ENCODE results near the gene SSH3.

DNA sequence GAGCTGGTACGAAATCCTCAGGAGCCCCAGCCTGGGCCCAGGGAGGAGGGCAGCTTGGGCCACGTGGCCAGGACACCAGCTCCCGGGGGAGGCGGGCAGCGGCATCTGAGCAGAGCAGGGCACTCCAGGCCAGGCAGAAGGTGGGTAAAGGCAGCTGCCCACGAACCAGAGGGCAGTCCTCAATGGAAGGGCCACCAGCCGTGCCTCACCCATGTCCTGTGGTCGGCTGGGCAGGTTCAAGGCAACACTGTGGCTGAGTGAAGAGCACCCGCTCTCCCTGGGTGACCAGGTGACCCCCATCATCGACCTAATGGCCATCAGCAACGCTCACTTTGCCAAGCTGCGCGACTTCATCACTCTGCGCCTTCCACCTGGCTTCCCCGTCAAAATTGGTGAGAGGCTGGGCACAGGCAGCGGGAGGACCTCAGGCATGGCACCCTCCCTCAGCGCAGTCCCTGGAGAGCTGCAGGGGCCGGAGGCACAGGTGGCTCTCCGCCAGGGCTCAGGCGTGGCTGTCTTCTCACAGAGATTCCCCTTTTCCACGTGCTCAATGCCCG, 2.5 kb upstream of the SSH3 start:
- TF ChIP-seq, protein P1, sequence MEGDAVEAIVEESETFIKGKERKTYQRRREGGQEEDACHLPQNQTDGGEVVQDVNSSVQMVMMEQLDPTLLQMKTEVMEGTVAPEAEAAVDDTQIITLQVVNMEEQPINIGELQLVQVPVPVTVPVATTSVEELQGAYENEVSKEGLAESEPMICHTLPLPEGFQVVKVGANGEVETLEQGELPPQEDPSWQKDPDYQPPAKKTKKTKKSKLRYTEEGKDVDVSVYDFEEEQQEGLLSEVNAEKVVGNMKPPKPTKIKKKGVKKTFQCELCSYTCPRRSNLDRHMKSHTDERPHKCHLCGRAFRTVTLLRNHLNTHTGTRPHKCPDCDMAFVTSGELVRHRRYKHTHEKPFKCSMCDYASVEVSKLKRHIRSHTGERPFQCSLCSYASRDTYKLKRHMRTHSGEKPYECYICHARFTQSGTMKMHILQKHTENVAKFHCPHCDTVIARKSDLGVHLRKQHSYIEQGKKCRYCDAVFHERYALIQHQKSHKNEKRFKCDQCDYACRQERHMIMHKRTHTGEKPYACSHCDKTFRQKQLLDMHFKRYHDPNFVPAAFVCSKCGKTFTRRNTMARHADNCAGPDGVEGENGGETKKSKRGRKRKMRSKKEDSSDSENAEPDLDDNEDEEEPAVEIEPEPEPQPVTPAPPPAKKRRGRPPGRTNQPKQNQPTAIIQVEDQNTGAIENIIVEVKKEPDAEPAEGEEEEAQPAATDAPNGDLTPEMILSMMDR (IDR thresholded peaks at IDR 0.05; ENCODE audit: poor library complexity, severe bottlenecking) = no peak
- no peak for TF ChIP-seq EZH2 (IDR thresholded peaks at IDR 0.05; ENCODE audit: borderline replicate concordance, insufficient read depth, low read length, poor library complexity, severe bottlenecking)
- TF ChIP-seq POLR2AphosphoS5 (IDR thresholded peaks at IDR 0.05) = no peak

Measured in neural cell (in vitro differentiated cells).